Peyer's patch (tissue), 4 donors: ENCODE data around the gene PKNOX2. TPM values are rescaled to one million over a fixed set of nuclear protein-coding genes. Genes with fewer than 3 reads are reported as not detected.
A peak's percentile ranks its signal among the peaks of the same experiment; 100 is the strongest.

Source experiments
- DNase-seq, 3 donors: peaks; one replicate each; pipeline ENCODE4 v3.0.0-alpha.2; 2017 to 2019
- H3K27ac ChIP-seq, 4 donors: fragments of 200-600 bp; sonication (generic); one replicate each; pipeline ENCODE4 v1.5.1; 2016 to 2019
- H3K27me3 ChIP-seq, 2 donors: fragments of 200-600 bp; sonication (generic); one replicate each; pipeline ENCODE4 v1.5.1; 2019
- H3K36me3 ChIP-seq, 3 donors: fragments of 200-600 bp; sonication (generic); one replicate each; pipeline ENCODE4 v1.5.1; 2016 to 2019
- H3K4me1 ChIP-seq, 4 donors: fragments of 200-600 bp; sonication (generic); one replicate each; pipeline ENCODE4 v1.5.1; 2016 to 2019
- H3K4me3 ChIP-seq, 4 donors: fragments of 200-600 bp; sonication (generic); 1 replicate in 3 of 4; 2 replicates in 1 of 4; pipeline ENCODE4 v1.5.1; 2016 to 2019; ENCODE audit warnings: mild to moderate bottlenecking in 1 of 4
- H3K9me3 ChIP-seq, 4 donors: fragments of 200-600 bp; sonication (generic); one replicate each; pipeline ENCODE4 v1.5.1; 2016 to 2019; ENCODE audit warnings: mild to moderate bottlenecking in 1 of 4
- CTCF ChIP-seq, 6 experiments: fragments of 450-650 bp in 4 of 6; fragments of 200-600 bp in 2 of 6; sonication (generic) in 1 of 6; IDR thresholded peaks; one replicate each; pipeline ENCODE4 v1.5.1; 2017 to 2019; ENCODE audit warnings: antibody characterized with exemption in 6 of 6, mild to moderate bottlenecking in 3 of 6, moderate library complexity in 1 of 6
- POLR2A ChIP-seq, 2 donors: fragments of 450-650 bp; IDR thresholded peaks; one replicate each; pipeline ENCODE4 v1.5.1; 2017; ENCODE audit warnings: antibody characterized with exemption in 2 of 2, mild to moderate bottlenecking in 2 of 2, moderate library complexity in 2 of 2
- total RNA-seq, 4 donors: library from RNA; depleted of rRNA; stranded (reverse); fragments of >200 nt; gene quantifications; one replicate each; pipeline ENCODE4 v1.1.0, GENCODE V29; 2016

Gene PKNOX2
- total RNA-seq, 4 donors from 2014 or later = 1.4 to 8.3 TPM; not detected in 2

GRCh38 chr11:125345421-125346178 is 181.0 kb downstream of the PKNOX2 start:
- Histone ChIP-seq H3K9me3 (no peaks in the 10 kb centered on the region), H3K27me3 (no peaks in the 10 kb centered on the region), H3K4me1 (peaks cover 0 to 10% (median 0%) of the 10 kb centered on the region in 4 donors), H3K4me3 (no peak overlapping the region), H3K27ac (peak overlapping the region in 1 of 4 donors; percentile 39), H3K36me3 (no peaks in the 10 kb centered on the region)
- TF ChIP-seq CTCF (IDR thresholded peaks at IDR 0.05) = peak; percentile 36 to 70 (median 57)
- TF ChIP-seq POLR2A (IDR thresholded peaks at IDR 0.05) = no peak
- DNase-seq = peak; percentile 20 to 77 (median 67)

- H3K9me3 ChIP-seq = no peaks in the 10 kb centered on the region
- H3K36me3 ChIP-seq = no peaks in the 10 kb centered on the region
- no peak for TF ChIP-seq CTCF (IDR thresholded peaks at IDR 0.05)
- TF ChIP-seq POLR2A (IDR thresholded peaks at IDR 0.05) = no peak
- H3K4me3 ChIP-seq = no peak overlapping the region
- peak overlapping the region in 1 of 4 donors; percentile 39 for H3K27ac ChIP-seq
- peak in 1 of 3 donors; percentile 16 for DNase-seq
- no peaks in the 10 kb centered on the region for H3K27me3 ChIP-seq
- peaks cover 0 to 10% (median 0%) of the 10 kb centered on the region in 4 donors for H3K4me1 ChIP-seq
Observed at GRCh38 chr11:125346179-125346530, 181.6 kb downstream of the PKNOX2 start.

DNA sequence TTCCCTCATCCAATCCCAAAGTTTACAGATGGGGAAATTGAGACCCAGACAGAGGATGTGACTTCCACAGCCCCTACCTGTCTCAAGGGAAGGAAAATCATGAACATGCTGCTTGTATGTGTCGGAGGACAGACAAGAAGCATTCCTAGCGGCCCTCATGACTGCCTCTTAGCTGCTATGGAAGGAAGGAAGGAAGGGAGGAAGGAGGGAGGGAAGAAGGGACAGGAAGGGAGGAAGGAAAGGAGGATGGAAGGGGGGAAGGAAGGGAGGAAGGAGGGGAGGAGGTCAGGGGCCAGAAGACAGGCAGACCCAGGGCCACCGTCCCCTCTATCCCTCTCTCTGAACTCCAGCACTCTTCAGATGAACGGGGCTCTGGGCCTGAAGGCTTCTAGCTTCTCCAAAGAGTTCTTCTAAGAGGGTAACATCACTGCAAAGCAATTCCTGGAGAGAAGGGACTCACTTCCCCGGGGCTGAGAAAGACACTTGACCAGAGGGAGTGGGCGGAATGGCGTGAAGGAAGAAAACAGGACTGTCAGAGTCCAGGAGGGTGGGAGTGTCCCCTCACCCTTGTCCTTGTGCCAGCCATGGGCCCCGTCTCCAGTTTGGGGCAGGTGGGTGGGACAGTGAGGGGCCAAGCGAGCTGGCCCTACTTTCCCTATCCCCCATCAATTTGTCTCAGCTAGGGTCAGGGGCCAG is 182.2 kb downstream of the PKNOX2 start:
- no peaks in the 10 kb centered on the region for H3K27me3 ChIP-seq
- H3K27ac ChIP-seq = peak overlapping the region in 1 of 4 donors; percentile 39
- peak in 1 of 3 donors; percentile 16 for DNase-seq
- no peaks in the 10 kb centered on the region for H3K9me3 ChIP-seq
- TF ChIP-seq POLR2A (IDR thresholded peaks at IDR 0.05) (no peak), CTCF (IDR thresholded peaks at IDR 0.05) (no peak)
- H3K4me1 ChIP-seq = peaks cover 0 to 10% (median 0%) of the 10 kb centered on the region in 4 donors
- no peaks in the 10 kb centered on the region for H3K36me3 ChIP-seq
- H3K4me3 ChIP-seq = no peak overlapping the region

GRCh38 chr11:125347261-125347585 is 182.7 kb downstream of the PKNOX2 start:
- H3K4me1 ChIP-seq = peaks cover 0 to 10% (median 0%) of the 10 kb centered on the region in 4 donors
- H3K27me3 ChIP-seq = no peaks in the 10 kb centered on the region
- H3K4me3 ChIP-seq = no peak overlapping the region
- H3K9me3 ChIP-seq = no peaks in the 10 kb centered on the region
- no peak for TF ChIP-seq POLR2A (IDR thresholded peaks at IDR 0.05)
- TF ChIP-seq CTCF (IDR thresholded peaks at IDR 0.05) = no peak
- no peak for DNase-seq
- H3K27ac ChIP-seq = no peak overlapping the region
- no peaks in the 10 kb centered on the region for H3K36me3 ChIP-seq

GRCh38 chr11:125348141-125348651 is 183.6 kb downstream of the PKNOX2 start:
- Histone ChIP-seq H3K36me3 (no peaks in the 10 kb centered on the region), H3K27ac (no peak overlapping the region), H3K4me1 (peaks cover 0 to 10% (median 0%) of the 10 kb centered on the region in 4 donors), H3K27me3 (no peaks in the 10 kb centered on the region), H3K9me3 (no peaks in the 10 kb centered on the region), H3K4me3 (no peak overlapping the region)
- no peak for TF ChIP-seq CTCF (IDR thresholded peaks at IDR 0.05)
- TF ChIP-seq POLR2A (IDR thresholded peaks at IDR 0.05) = no peak
- peak in 1 of 3 donors; percentile 18 for DNase-seq
